HepG2 (cell line): ENCODE data around the gene LCN2. TPM values are rescaled to one million over a fixed set of nuclear protein-coding genes. Genes with fewer than 3 reads are reported as not detected.

Experiments used
- ARNTL ChIP-seq: sonication (generic); formaldehyde crosslinking; IDR thresholded peaks from 2 replicates; pipeline ENCODE4 v1.4.0; 2020; ENCODE audit warnings: mild to moderate bottlenecking, missing genetic modification reagents
- CHD2 ChIP-seq: IDR thresholded peaks from 2 replicates; pipeline ENCODE4 v1.6.1; 2011; ENCODE audit warnings: low read depth, low read length, improper control_type of control experiment
- ELF3 ChIP-seq: IDR thresholded peaks from 2 replicates; pipeline ENCODE4 v1.6.1; 2016; ENCODE audit warnings: missing genetic modification reagents, missing compliant biosample characterization
- GMEB1 ChIP-seq: sonication (generic); formaldehyde crosslinking; IDR thresholded peaks from 2 replicates; pipeline ENCODE4 v1.5.1; 2020; ENCODE audit warnings: missing genetic modification reagents, mild to moderate bottlenecking, borderline replicate concordance
- HMG20B ChIP-seq: conservative IDR thresholded peaks from 2 replicates; pipeline ENCODE4 v1.6.1; 2016; ENCODE audit warnings: missing genetic modification reagents, missing compliant biosample characterization
- IKZF4 ChIP-seq: sonication (generic); formaldehyde crosslinking; IDR thresholded peaks from 2 replicates; pipeline ENCODE4 v1.5.1; 2020; ENCODE audit warnings: borderline replicate concordance, mild to moderate bottlenecking, low read depth, missing genetic modification reagents; ENCODE audit errors: not compliant biosample characterization
- KLF11 ChIP-seq: IDR thresholded peaks from 2 replicates; pipeline ENCODE4 v1.6.1; 2016; ENCODE audit warnings: missing compliant biosample characterization
- KLF15 ChIP-seq: sonication (generic); formaldehyde crosslinking; IDR thresholded peaks from 2 replicates; pipeline ENCODE4 v1.8.1; 2023; ENCODE audit warnings: borderline replicate concordance, mild to moderate bottlenecking, inconsistent platforms, missing genetic modification reagents, mixed read lengths
- NCOA2 ChIP-seq: sonication (generic); formaldehyde crosslinking; IDR thresholded peaks from 2 replicates; pipeline ENCODE4 v1.8.0; 2022; ENCODE audit warnings: inconsistent platforms
- NCOA5 ChIP-seq: sonication (generic); formaldehyde crosslinking; IDR thresholded peaks from 2 replicates; pipeline ENCODE4 v1.4.0; 2020; ENCODE audit warnings: missing genetic modification reagents
- NCOR1 ChIP-seq: fragments of 200-600 bp; sonication (generic); IDR thresholded peaks from 2 replicates; pipeline ENCODE4 v1.7.0; 2017; ENCODE audit warnings: antibody characterized with exemption, low read length, borderline replicate concordance
- NFAT5 ChIP-seq: sonication (generic); formaldehyde crosslinking; IDR thresholded peaks from 2 replicates; pipeline ENCODE4 v1.4.0; 2020; ENCODE audit warnings: missing genetic modification reagents
- SATB2 ChIP-seq: sonication (generic); formaldehyde crosslinking; IDR thresholded peaks from 2 replicates; pipeline ENCODE4 v1.5.0; 2020; ENCODE audit warnings: missing genetic modification reagents
- SMAD9 ChIP-seq: sonication (generic); formaldehyde crosslinking; IDR thresholded peaks from 2 replicates; pipeline ENCODE4 v1.5.1; 2020; ENCODE audit warnings: mild to moderate bottlenecking, missing genetic modification reagents
- TAF15 ChIP-seq: fragments of 200-400 bp; formaldehyde crosslinking; IDR thresholded peaks from one replicate; pipeline ENCODE4 v1.6.1; 2018; ENCODE audit warnings: mild to moderate bottlenecking, low read depth, low read length; ENCODE audit not compliant: poor library complexity, severe bottlenecking
- USF2 ChIP-seq, 2 experiments: sonication (generic) in 1 of 2; formaldehyde crosslinking in 1 of 2; IDR thresholded peaks; 2 replicates each; pipeline versions ENCODE4 v1.5.1 to v1.6.1; 2011 to 2020; ENCODE audit warnings: borderline replicate concordance in 1 of 2, low read depth in 1 of 2, low read length in 1 of 2, mild to moderate bottlenecking in 1 of 2, missing genetic modification reagents in 1 of 2, moderate library complexity in 1 of 2
- ZKSCAN1 ChIP-seq: fragments of 150-350 bp; IDR thresholded peaks from 2 replicates; pipeline ENCODE4 v1.6.1; 2014; ENCODE audit warnings: low read length
- ZNF367 ChIP-seq: sonication (generic); formaldehyde crosslinking; IDR thresholded peaks from 2 replicates; pipeline ENCODE4 v1.4.0; 2020; ENCODE audit warnings: missing genetic modification reagents, borderline replicate concordance
- ZNF501 ChIP-seq: sonication (generic); formaldehyde crosslinking; IDR thresholded peaks from 2 replicates; pipeline ENCODE4 v1.5.1; 2020; ENCODE audit warnings: mild to moderate bottlenecking, moderate library complexity, missing genetic modification reagents
- ZNF572 ChIP-seq: sonication (generic); formaldehyde crosslinking; IDR thresholded peaks from 2 replicates; pipeline ENCODE4 v1.5.1; 2020; ENCODE audit warnings: mild to moderate bottlenecking, missing genetic modification reagents
- polyA plus RNA-seq, 8 experiments: library from polyadenylated mRNA; depleted of rRNA in 3 of 8; stranded (reverse) in 7 of 8; unstranded in 1 of 8; fragments of >200 nt; fragmentation: Illumina TruSeq in 4 of 8; extraction: Trizol in 4 of 8; gene quantifications; 2 replicates each; pipeline versions ENCODE4 v1.2.1 to v1.2.3, GENCODE V29; 2011 to 2016; ENCODE audit warnings: low read depth in 4 of 8, missing spikeins in 1 of 8, mixed read lengths in 1 of 8; ENCODE audit not compliant: insufficient read depth in 1 of 8
- total RNA-seq, 5 experiments: library from RNA; depleted of rRNA; stranded (reverse); fragments of >200 nt; fragmentation: Illumina TruSeq; extraction: Trizol; gene quantifications; 2 replicates each; pipeline ENCODE4 v1.2.3, GENCODE V29; 2016; ENCODE audit warnings: low read depth in 1 of 5

LCN2 gene
- total and polyA plus RNA-seq, 2 of the 13 experiments (the other 11 are each of a cell fraction or from before 2014, with no cell fraction given): 0.38 to 1.4 TPM

- TF ChIP-seq TAF15: no peak
- peak; percentile 97 for TF ChIP-seq IKZF4 (CRISPR knock-in tag)
- TF ChIP-seq ZNF501 (CRISPR knock-in tag): peak; percentile 84
- peak; percentile 80; the same call in 1 of the 2 replicates for TF ChIP-seq GMEB1 (CRISPR knock-in tag)
- TF ChIP-seq ZNF572: no peak
- no peak; the same call in 1 of the 2 replicates for TF ChIP-seq ZNF367 (CRISPR knock-in tag)
- 0 out of 2 replicates have a peak, but pooled peaks have one; percentile 14 for TF ChIP-seq ZKSCAN1
- TF ChIP-seq NCOA5 (CRISPR knock-in tag): no peak
- peak; percentile 100 for TF ChIP-seq ARNTL (CRISPR knock-in tag)
- 0 out of 2 replicates have a peak, but pooled peaks have one; percentile 66 for TF ChIP-seq SATB2
- TF ChIP-seq NFAT5 (CRISPR knock-in tag): no peak
- TF ChIP-seq KLF15 (CRISPR knock-in tag): no peak
- TF ChIP-seq HMG20B: peak; percentile 67; the same call in 1 of the 2 replicates
- no peak; the same call in none of the 2 replicates for TF ChIP-seq SMAD9 (CRISPR knock-in tag)
- peak; percentile 93 for TF ChIP-seq NCOA2 (CRISPR knock-in tag)
- TF ChIP-seq NCOR1: peak; percentile 87; the same call in 1 of the 2 replicates
- TF ChIP-seq USF2 (IDR thresholded peaks at IDR 0.05; ENCODE audit: low read depth, low read length): no peak
- no peak; the same call in 1 of the 2 replicates for TF ChIP-seq USF2 (CRISPR knock-in tag; IDR thresholded peaks at IDR 0.05; ENCODE audit: borderline replicate concordance)
- TF ChIP-seq KLF11: peak; percentile 97
- 0 out of 2 replicates have a peak, but pooled peaks have one; percentile 25 for TF ChIP-seq CHD2
- peak; percentile 94 for TF ChIP-seq ELF3 (CRISPR knock-in tag)
These were observed 46.2 kb upstream of the LCN2 start (continued) for GRCh38 chr9:128102861-128103588.
